Retinal pigment epithelial cell (primary cell): Measurements from ENCODE around the gene CD33.

Source experiments
- DNase-seq: peaks from one replicate; pipeline ENCODE4 v3.0.0-alpha.2; 2010; ENCODE audit warnings: low read depth
- H3K4me3 ChIP-seq: 2 replicates; pipeline ENCODE4 v1.5.1; 2011; ENCODE audit warnings: mild to moderate bottlenecking, low read length, control low read depth, moderate library complexity
- TF ChIP-seq, protein P1 (sequence below): conservative IDR thresholded peaks from 2 replicates; pipeline ENCODE4 v1.5.1; 2011; ENCODE audit warnings: low read depth, low read length, control low read depth, inconsistent platforms

The CD33 gene

DNA sequence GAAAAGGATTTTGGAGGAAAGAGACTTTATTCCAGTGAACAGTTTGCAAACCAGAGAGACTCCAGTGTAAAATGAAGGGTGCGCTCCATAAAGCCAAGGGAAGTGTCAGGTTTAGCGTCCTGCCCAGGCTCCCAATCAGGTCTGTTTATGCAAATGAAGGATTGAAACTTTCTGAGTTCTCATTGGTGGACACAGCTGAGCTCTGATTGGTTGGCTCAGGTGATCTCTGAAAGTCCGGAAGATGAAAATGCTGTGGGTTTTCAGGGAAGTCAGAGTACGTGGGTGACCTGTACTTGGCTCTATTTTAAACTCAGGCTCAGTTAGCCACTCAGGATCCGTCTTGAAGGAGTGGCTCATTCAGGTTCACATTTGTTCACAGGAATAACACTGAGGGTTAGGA lies 28.7 kb upstream of the CD33 start:
- no peak overlapping the region for H3K4me3 ChIP-seq
- no peak for DNase-seq
- TF ChIP-seq, protein P1, sequence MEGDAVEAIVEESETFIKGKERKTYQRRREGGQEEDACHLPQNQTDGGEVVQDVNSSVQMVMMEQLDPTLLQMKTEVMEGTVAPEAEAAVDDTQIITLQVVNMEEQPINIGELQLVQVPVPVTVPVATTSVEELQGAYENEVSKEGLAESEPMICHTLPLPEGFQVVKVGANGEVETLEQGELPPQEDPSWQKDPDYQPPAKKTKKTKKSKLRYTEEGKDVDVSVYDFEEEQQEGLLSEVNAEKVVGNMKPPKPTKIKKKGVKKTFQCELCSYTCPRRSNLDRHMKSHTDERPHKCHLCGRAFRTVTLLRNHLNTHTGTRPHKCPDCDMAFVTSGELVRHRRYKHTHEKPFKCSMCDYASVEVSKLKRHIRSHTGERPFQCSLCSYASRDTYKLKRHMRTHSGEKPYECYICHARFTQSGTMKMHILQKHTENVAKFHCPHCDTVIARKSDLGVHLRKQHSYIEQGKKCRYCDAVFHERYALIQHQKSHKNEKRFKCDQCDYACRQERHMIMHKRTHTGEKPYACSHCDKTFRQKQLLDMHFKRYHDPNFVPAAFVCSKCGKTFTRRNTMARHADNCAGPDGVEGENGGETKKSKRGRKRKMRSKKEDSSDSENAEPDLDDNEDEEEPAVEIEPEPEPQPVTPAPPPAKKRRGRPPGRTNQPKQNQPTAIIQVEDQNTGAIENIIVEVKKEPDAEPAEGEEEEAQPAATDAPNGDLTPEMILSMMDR = no peak

DNA sequence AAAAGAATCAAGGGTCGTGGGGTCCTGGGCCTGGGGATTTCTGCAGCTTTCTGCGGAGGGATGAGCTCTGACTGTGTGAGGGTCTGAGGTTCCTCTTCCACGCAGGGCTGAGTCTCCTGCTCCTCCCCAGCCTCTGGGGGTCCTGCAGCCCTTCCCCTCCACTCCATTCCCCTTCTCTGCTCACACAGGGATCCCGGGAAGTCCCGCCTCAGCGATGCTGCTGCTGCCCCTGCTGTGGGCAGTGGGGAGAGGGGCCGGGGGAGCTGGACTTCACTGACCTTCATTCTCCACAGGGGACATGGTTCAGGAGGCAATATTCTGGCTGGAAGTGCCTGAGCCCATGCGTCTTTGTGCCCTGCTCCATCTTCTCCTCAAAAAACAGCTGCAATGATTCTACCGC lies 26.2 kb upstream of the CD33 start:
- H3K4me3 ChIP-seq = no peak overlapping the region
- TF ChIP-seq, protein P1 = no peak
- no peak for DNase-seq

DNA sequence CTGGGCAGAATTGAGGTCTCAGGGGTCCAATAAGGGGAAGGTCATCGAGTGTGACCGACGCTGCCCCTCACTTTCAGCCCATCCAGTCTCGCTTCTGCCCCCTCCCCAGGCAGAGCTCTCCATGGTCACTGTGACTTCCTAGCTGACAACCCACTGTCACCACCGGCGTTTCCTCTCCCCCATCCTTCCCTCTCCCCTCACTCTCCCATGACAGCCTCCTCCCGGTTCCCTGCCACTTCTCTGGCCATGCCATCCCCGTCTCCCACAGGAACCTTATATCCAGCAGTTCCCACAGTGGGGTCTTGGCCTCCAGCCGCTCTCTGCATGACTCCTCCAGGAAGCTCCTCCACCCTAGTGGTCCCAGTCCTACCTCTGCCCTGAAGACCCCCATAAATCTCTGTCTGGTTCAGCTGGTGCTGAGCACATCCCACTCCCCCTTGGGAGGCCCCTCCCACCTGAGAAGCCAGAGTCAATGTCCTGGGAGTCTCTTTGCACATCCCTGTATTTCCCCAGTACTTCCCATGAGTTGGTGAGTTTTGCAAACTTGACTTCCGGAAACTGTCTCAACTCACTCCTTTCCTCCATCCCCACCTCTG lies 24.7 kb upstream of the CD33 start:
- TF ChIP-seq, protein P1 = no peak
- no peak overlapping the region for H3K4me3 ChIP-seq
- no peak for DNase-seq

DNA sequence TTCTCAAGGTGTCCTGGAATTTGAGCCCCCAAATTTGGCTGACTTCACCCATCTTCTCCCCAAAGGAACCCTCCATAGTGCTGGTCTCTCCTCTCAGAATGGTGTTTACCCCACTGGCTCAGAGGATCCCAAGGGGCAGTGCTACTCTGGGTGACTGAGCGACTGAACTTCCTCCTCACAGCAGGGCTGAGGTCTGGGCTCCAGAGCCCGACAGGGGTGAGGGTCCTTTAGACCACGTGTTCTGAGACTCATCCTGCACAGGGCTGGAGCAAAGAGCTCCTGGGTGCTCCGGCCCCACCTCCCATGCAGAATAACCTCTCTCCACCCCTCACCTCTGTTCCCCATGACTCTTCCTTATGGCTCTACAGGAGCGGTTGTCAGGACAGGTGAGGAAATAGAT lies 23.2 kb upstream of the CD33 start:
- DNase-seq = no peak
- TF ChIP-seq, protein P1 = no peak
- no peak overlapping the region for H3K4me3 ChIP-seq

DNA sequence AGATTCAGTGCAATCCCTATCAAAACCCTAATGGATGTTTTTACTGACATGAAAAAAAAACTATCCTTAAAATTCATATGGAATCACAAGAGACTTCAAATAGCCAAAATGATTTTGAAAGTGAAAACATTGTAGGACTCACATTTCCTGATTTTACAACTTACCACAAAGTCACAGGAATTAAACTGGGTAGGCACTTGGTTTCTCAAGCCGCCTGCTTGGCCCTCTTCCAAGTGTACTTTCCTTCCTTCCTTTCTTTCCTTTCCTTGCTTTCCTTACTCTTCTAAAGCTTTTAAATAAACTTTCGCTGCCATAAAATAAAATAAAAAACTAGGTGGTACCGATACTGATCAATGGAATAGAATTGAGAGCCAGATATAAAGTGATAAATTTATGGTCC lies 21.0 kb upstream of the CD33 start:
- no peak overlapping the region for H3K4me3 ChIP-seq
- TF ChIP-seq, protein P1 = no peak

DNA sequence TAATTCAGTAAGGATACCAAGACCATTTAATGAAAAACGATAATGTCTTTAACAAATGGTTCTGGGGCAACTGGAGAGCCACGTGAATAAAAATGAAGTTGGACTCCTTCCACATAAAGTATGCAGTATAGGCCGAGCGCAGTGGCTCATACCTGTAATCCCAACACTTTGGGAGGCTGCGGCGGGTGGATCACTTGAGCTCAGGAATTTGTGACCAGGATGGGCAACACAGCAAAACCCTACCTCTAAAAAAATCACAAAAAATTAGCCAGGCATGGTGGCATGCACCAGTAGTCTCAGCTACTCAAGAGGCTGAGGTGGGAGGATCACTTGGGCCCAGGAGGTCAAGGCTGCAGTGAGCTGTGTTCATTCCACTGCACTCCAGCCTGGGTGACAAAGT lies 20.6 kb upstream of the CD33 start:
- no peak overlapping the region for H3K4me3 ChIP-seq
- TF ChIP-seq, protein P1 = no peak

More for the DNA sequence above, 21.0 kb upstream of the CD33 start:
- DNase-seq = no peak

DNA sequence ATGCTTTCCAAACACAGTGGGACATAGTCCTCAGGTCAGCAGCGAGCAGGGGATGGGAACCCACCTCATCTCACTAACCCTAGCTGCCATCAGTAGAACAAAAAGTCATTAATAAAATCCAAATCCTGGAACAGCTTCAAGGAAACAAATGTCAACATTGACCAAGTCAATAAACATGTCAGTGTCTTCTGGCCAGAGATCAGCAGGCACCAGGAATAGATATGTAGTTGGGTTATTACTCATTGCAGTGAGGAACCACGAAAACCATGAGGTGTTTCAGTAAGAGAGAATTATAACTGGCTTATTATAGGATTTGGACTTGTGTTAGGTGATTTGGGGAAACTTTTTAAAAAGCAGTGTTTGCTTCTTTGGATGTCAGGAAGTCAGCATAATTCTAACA lies 17.1 kb upstream of the CD33 start:
- no peak for DNase-seq
- TF ChIP-seq, protein P1 = no peak

More for the DNA sequence above, 20.6 kb upstream of the CD33 start:
- DNase-seq = no peak

More for the DNA sequence above, 17.1 kb upstream of the CD33 start:
- H3K4me3 ChIP-seq = no peak overlapping the region
